Measurements from ENCODE around the gene DNM3. TPM values are rescaled to one million over a fixed set of nuclear protein-coding genes. Genes with fewer than 3 reads are reported as not detected.

The DNM3 gene
- total RNA-seq, 1 experiment from 2014 or later: 2.7 TPM

GRCh38 chr1:172398193-172398592 is 556.9 kb downstream of the DNM3 start:
- no peak overlapping the region for H2BK12ac ChIP-seq (ENCODE audit: insufficient read length, low read depth, low read length)
- H3K4me1 Mint-ChIP-seq: peaks cover 31 to 39% of the 10 kb centered on the region in 2 experiments
- no peak overlapping the region for H2BK120ac ChIP-seq (ENCODE audit: low read depth, low read length, poor library complexity, severe bottlenecking)
- H3K27ac Mint-ChIP-seq: no peak overlapping the region
- no peak overlapping the region for H4K91ac ChIP-seq (ENCODE audit: insufficient read length, low read depth, low read length)
- no peaks in the 10 kb centered on the region for H3K27me3 ChIP-seq (ENCODE audit: insufficient read depth, low read length)
- H3T11ph ChIP-seq (ENCODE audit: low read length): no peak overlapping the region
- H4K8ac ChIP-seq (replicated peaks; ENCODE audit: insufficient read length, low read depth, low read length): no peak overlapping the region
- H3K9me3 Mint-ChIP-seq: no peaks in the 10 kb centered on the region
- no peak overlapping the region for H3K4me2 ChIP-seq (ENCODE audit: insufficient read depth, insufficient read length, low read length)
- H3K36me3 Mint-ChIP-seq (ENCODE audit: insufficient read depth in 1 of 3, low read depth in 3 of 3): no peaks in the 10 kb centered on the region
- H3K27ac ChIP-seq (ENCODE audit: insufficient read length, low read depth, low read length): no peak overlapping the region
- no peak for TF ChIP-seq CTCF (conservative IDR thresholded peaks at IDR 0.05)
- no peak overlapping the region for H4K5ac ChIP-seq (ENCODE audit: insufficient read length, low read depth, low read length)
- H3K9me3 ChIP-seq (ENCODE audit: control insufficient read depth, low read depth, low read length): no peaks in the 10 kb centered on the region
- no peak overlapping the region for H3K14ac ChIP-seq (ENCODE audit: insufficient read depth, low read length)
- H2AK5ac ChIP-seq (ENCODE audit: insufficient read length, low read length): no peak overlapping the region
- no peaks in the 10 kb centered on the region for H3K79me1 ChIP-seq (ENCODE audit: insufficient read depth, low read depth, low read length, poor library complexity, severe bottlenecking)
- H3K23me2 ChIP-seq (ENCODE audit: insufficient read length, low read depth, low read length, poor library complexity, severe bottlenecking): no peaks in the 10 kb centered on the region
- no peak overlapping the region for H3K18ac ChIP-seq (ENCODE audit: insufficient read length, low read depth, low read length)
- no peak overlapping the region for H3K9ac ChIP-seq (ENCODE audit: extremely low read depth, insufficient read length, low read length)
- H3K4me1 ChIP-seq (ENCODE audit: insufficient read depth, low read length): peaks cover 4% of the 10 kb centered on the region; the same call in 1 of the 2 replicates
- no peak overlapping the region for H3K56ac ChIP-seq (ENCODE audit: insufficient read length, low read depth, low read length)
- no peak overlapping the region for H3K4me3 Mint-ChIP-seq
- H3K4ac ChIP-seq (ENCODE audit: low read depth, low read length): no peak overlapping the region
- WGBS (ENCODE audit: extremely low coverage, insufficient read length, low lambda C conversion rate): no CpG with 5 or more reads among the region's 2 CpGs
- H2BK20ac ChIP-seq (ENCODE audit: low read depth, low read length, poor library complexity, severe bottlenecking): no peak overlapping the region
- no peak for DNase-seq
- H2BK5ac ChIP-seq (ENCODE audit: insufficient read length, low read length): peak overlapping the region; percentile 56
- H4K20me1 ChIP-seq (ENCODE audit: control insufficient read depth, insufficient read depth, insufficient read length): no peaks in the 10 kb centered on the region
- no peaks in the 10 kb centered on the region for H3K79me2 ChIP-seq (ENCODE audit: insufficient read depth, low read length)
- no peak overlapping the region for H2AFZ ChIP-seq (ENCODE audit: low read length)
- H3K23ac ChIP-seq (ENCODE audit: insufficient read length, low read depth, low read length): no peak overlapping the region
- no peaks in the 10 kb centered on the region for H3K27me3 Mint-ChIP-seq (ENCODE audit: low read depth)
- H2BK15ac ChIP-seq (ENCODE audit: low read depth, low read length): no peak overlapping the region
